ENCODE measurements around the gene NPC1.

The NPC1 gene

DNA sequence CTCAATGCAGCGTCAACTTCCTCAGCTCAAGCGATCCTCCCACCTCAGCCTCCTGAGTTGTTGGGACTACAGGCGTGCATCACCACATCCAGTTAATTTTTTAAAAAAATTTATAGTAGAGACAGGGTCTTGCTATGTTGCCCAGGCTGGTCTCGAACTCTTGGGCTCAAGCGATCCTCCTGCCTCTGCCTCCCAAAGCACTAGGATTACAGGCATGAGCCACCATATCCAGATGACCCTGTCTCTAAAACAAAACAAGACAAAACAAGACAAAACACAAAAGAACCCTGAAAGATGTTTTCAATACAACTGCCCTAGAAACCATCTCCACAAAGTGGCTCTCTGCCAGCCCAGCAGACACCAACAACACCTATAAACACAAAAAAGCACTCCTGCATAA, 45.0 kb upstream of the NPC1 start:
- no peak for DNase-seq (ENCODE audit: low read depth)
- TF ChIP-seq, protein P1, sequence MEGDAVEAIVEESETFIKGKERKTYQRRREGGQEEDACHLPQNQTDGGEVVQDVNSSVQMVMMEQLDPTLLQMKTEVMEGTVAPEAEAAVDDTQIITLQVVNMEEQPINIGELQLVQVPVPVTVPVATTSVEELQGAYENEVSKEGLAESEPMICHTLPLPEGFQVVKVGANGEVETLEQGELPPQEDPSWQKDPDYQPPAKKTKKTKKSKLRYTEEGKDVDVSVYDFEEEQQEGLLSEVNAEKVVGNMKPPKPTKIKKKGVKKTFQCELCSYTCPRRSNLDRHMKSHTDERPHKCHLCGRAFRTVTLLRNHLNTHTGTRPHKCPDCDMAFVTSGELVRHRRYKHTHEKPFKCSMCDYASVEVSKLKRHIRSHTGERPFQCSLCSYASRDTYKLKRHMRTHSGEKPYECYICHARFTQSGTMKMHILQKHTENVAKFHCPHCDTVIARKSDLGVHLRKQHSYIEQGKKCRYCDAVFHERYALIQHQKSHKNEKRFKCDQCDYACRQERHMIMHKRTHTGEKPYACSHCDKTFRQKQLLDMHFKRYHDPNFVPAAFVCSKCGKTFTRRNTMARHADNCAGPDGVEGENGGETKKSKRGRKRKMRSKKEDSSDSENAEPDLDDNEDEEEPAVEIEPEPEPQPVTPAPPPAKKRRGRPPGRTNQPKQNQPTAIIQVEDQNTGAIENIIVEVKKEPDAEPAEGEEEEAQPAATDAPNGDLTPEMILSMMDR (conservative IDR thresholded peaks at IDR 0.05; ENCODE audit: low read depth, low read length): no peak
- H3K4me3 ChIP-seq (ENCODE audit: low read depth, low read length): no peak overlapping the region

DNA sequence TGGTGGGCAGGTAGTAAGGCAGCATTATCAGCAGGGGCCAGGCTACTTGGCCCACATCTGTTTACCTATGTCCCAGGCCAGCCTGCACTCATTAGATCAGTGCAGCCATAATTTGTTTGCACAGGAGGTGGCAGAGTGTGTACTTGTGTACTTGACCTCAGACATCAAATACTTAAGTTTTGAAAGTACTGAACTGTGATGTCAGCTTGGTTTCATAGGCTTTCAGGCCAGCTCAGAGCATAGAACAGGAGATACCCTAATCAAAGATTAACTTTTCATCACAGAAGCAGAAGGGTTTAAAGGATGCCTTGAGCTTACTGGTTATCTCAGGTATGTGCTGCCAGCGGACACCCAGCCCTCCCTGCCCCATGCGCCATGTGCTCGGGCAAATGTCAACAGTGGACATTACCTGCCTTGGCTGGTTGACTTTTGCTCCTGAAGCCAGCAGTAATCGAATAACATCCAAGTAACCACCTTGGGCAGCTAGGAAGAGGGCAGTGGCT, 43.2 kb upstream of the NPC1 start:
- TF ChIP-seq, protein P1 (conservative IDR thresholded peaks at IDR 0.05; ENCODE audit: low read depth, low read length): no peak
- H3K4me3 ChIP-seq (ENCODE audit: low read depth, low read length): no peak overlapping the region
- DNase-seq (ENCODE audit: low read depth): no peak

DNA sequence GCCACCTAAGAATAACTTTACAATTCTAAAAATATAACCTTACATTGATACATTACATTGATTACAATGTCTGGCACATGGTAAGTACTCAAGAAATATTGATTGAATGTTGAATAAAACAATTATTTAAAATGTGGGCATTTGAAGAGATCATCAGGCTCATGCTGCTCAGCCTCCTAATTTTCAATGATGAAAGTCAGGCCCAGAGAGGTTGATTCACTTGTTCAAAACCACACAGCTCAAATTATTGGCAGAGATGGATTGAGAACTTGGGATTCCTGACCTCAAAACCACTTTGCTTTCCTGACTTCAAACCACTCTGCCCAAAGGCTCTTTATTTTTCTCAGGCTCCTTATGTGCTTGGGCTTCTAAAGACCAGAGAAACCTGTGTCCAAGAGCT, 41.7 kb upstream of the NPC1 start:
- no peak overlapping the region for H3K4me3 ChIP-seq (ENCODE audit: low read depth, low read length)
- TF ChIP-seq, protein P1 (conservative IDR thresholded peaks at IDR 0.05; ENCODE audit: low read depth, low read length): no peak
- no peak for DNase-seq (ENCODE audit: low read depth)

DNA sequence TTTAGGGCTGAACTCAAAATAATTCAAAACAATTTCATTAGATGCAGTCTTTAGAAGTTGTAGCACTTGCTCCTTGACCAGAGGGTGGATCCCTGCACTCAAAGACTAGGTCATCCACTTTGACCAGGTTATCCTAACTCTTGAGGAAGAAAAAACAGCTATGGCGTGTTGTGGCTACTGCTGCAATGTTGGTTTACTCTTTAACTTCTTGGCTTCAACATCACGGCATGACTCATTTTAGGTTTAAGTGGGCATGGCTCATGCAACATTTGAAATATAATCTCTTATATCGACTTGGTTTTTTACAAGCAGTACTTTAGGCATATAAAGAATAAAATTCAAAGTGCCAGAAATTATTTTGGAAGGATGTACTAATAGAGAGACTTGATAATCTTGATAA, 41.0 kb upstream of the NPC1 start:
- no peak overlapping the region for H3K4me3 ChIP-seq (ENCODE audit: low read depth, low read length)
- DNase-seq (ENCODE audit: low read depth): peak; percentile 88
- TF ChIP-seq, protein P1 (conservative IDR thresholded peaks at IDR 0.05; ENCODE audit: low read depth, low read length): no peak

DNA sequence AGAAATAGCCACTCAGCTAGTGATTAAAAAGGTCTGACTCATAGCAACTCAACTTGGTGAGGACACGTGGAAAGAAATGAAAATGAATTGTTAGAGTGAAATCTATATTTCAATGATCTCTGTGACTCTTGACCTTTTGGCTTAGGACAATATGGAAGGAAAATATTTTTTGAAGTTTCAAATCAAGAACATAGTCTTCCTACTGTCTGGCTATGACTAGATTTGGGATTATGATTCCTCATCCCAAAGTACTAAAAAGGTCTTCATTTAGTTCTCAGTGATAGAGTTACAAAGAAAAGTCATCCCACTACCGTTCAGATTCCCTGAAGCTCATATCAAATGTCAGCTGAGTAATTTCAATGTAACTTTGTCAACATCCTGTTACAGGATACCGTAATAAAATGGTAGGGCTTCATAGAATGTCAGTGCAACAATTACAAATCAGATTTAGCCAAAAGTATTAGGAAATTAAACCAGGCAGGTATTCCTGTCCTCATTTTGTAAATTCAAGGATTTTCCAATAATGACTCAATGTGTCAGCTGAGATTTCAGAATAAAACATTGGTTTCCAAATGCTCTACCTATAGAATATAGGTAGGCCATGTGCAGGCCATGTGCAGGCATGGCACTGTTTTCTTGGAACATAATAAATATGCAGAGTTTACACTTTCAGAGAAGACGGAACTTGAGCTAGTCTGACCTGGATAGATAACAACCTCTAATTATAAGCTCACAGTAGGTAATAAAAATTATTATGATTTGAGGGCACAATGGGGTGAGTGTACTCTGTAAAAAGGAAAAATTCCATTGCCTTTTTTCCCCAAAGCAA, 40.4 kb upstream of the NPC1 start:
- H3K4me3 ChIP-seq (ENCODE audit: low read depth, low read length): no peak overlapping the region
- DNase-seq (ENCODE audit: low read depth): peak; percentile 55
- TF ChIP-seq, protein P1 (conservative IDR thresholded peaks at IDR 0.05; ENCODE audit: low read depth, low read length): no peak

DNA sequence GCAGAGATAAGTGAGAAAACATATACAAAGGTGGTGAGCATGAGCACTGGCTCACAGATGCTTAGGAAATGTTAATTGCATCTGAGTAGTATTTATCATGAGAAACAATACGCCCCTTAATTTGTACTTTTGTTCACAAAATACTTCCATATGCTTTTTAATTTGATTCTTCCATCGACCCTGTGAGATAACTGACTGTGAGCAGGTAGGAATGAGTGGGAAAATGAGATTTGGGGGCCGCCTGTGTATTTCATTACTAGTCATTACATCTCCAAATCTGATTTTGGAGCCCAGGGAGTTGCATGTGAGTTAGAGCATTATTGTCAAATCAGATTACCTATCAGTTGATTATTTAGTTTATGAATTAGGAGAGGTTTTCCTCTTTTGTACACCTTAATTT, 36.7 kb upstream of the NPC1 start:
- H3K4me3 ChIP-seq (ENCODE audit: low read depth, low read length): no peak overlapping the region
- TF ChIP-seq, protein P1 (conservative IDR thresholded peaks at IDR 0.05; ENCODE audit: low read depth, low read length): no peak

DNA sequence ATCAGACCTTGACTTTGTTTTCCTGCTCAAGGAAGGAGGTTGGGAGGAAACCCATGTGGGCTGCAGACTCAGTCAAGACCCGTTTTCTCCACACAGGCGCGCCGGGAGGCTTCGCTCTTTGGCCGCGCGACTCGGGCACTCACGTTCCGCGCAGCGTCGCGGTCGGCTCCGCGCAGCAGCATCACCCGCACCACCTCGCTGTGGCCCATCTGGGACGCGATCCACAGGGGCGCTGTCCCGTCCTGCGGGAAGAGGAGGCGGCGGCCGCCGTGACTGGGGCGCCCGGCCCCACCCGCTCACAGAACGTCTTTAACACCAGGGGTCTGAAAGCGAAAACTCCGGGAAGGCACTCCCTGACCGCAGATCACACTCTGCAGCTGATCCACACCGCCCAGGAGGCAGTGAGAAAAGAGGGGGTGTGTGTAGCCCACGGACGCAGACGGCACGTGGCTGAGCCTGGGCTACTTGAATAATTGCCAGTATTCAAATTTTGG, 33.1 kb upstream of the NPC1 start:
- peak overlapping the region; percentile 57 for H3K4me3 ChIP-seq (ENCODE audit: low read depth, low read length)
- TF ChIP-seq, protein P1 (conservative IDR thresholded peaks at IDR 0.05; ENCODE audit: low read depth, low read length): no peak
- peak; percentile 52 for DNase-seq (ENCODE audit: low read depth)

More for the DNA sequence above, 36.7 kb upstream of the NPC1 start:
- DNase-seq (ENCODE audit: low read depth): no peak

Measured in choroid plexus epithelial cell (primary cell).